ENCODE data around the gene SIRT5. TPM values are rescaled to one million over a fixed set of nuclear protein-coding genes. Genes with fewer than 3 reads are reported as not detected.

The SIRT5 gene
- total and polyA plus RNA-seq, 4 donors: 5.9 to 11.3 (median 8.0) TPM

DNA sequence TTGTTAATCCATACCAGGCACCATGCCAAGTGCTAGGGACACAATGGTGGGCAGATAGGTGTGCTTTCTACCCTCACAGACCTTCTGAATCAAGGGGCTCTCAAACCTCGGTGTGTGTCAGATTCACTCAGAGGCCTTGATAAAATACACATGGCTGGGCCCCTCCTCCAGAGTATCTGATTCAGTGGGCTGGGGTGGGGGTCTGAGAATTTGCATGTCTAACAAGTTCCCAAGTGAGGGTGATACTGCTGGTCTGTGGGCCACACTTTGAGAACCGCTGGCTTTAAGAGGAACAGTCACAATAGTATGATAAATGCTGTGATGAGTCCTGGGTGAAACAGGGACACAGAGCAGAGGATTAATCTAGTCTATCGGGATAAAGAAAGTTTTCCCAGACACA is 35.8 kb upstream of the SIRT5 start:
- ATAC-seq (ENCODE audit: insufficient read depth, low FRiP score): no peak
- WGBS, 2 donors: 90 to 97% methylated on average over 3 of the region's 3 CpGs
- TF ChIP-seq CTCF (IDR thresholded peaks at IDR 0.05; ENCODE audit: control extremely low read depth, extremely low read depth): no peak

DNA sequence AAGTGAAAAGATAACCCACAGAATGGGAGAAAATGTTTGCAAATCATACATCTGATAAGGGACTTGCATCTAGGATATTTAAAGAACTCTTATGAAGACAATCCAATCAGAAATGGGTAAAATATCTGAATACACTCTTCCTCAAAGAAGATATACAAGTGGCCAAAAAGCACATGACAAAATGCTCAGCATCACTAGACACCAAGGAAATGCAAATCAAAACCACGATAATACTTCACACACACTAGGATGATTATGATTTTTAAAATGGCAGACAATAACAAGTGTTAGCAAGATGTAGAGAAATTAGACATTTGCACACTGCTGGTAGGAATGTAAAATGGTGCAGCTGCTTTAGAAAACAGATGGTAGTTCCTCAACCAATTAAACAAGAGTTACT is 34.8 kb upstream of the SIRT5 start:
- Histone ChIP-seq H3K27me3 (ENCODE audit: control insufficient read depth in 3 of 3, insufficient read depth in 3 of 3, low read length in 2 of 3) (no peaks in the 10 kb centered on the region), H3K36me3 (ENCODE audit: control insufficient read depth in 4 of 4, insufficient read depth in 4 of 4, low read length in 4 of 4) (no peaks in the 10 kb centered on the region), H3K27ac (ENCODE audit: low read depth in 1 of 2, low read length in 1 of 2) (no peak overlapping the region), H3K9me3 (ENCODE audit: control insufficient read depth in 4 of 4, insufficient read depth in 3 of 4, low read length in 3 of 4) (no peaks in the 10 kb centered on the region), H3K4me3 (no peak overlapping the region), H3K4me1 (ENCODE audit: control insufficient read depth in 5 of 5, insufficient read depth in 5 of 5, low read length in 5 of 5) (peaks cover 0 to 1% (median 0%) of the 10 kb centered on the region in 5 donors), H3K9ac (ENCODE audit: insufficient read depth in 1 of 2, low read length in 2 of 2) (no peak overlapping the region)
- TF ChIP-seq CTCF (IDR thresholded peaks at IDR 0.05; ENCODE audit: control extremely low read depth, extremely low read depth): no peak
- 96 to 97% methylated on average over 1 of the region's 1 CpG for WGBS, 2 donors
- DNase-seq (no peak), ATAC-seq (ENCODE audit: insufficient read depth, low FRiP score) (no peak)

More for the DNA sequence above, 35.8 kb upstream of the SIRT5 start:
- no peaks in the 10 kb centered on the region for H3K27me3 ChIP-seq (ENCODE audit: control insufficient read depth in 3 of 3, insufficient read depth in 3 of 3, low read length in 2 of 3)
- H3K27ac ChIP-seq (ENCODE audit: low read depth in 1 of 2, low read length in 1 of 2): no peak overlapping the region
- H3K4me1 ChIP-seq (ENCODE audit: control insufficient read depth in 5 of 5, insufficient read depth in 5 of 5, low read length in 5 of 5): peaks cover 0 to 1% (median 0%) of the 10 kb centered on the region in 5 donors
- DNase-seq: no peak
- H3K9ac ChIP-seq (ENCODE audit: insufficient read depth in 1 of 2, low read length in 2 of 2): no peak overlapping the region
- H3K36me3 ChIP-seq (ENCODE audit: control insufficient read depth in 4 of 4, insufficient read depth in 4 of 4, low read length in 4 of 4): no peaks in the 10 kb centered on the region
- H3K4me3 ChIP-seq: no peak overlapping the region
- H3K9me3 ChIP-seq (ENCODE audit: control insufficient read depth in 4 of 4, insufficient read depth in 3 of 4, low read length in 3 of 4): no peaks in the 10 kb centered on the region

DNA sequence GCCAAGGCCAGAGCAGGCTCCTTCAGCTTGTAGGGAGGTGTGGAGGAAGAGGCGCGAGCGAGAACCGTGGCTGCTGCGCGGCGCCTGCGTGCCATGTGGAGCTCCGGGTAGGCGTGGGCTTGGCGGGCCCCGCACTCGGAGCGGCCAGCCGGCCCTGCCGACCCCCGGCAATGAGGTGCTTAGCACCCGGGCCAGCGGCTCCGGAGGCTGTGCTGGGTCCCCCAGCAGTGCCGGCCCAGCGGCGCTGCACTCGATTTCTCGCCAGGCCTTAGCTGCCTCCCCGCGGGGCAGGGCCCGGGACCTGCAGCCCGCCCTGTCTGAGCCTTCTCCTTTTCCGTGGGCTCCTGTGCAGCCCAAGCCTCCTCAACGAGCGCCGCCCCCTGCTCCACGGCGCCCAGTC is 32.9 kb upstream of the SIRT5 start:
- 97 to 98% methylated on average over 24 to 35 of the region's 35 CpGs for WGBS, 2 donors
- Histone ChIP-seq H3K4me1 (ENCODE audit: control insufficient read depth in 5 of 5, insufficient read depth in 5 of 5, low read length in 5 of 5) (no peaks in the 10 kb centered on the region), H3K27me3 (ENCODE audit: control insufficient read depth in 3 of 3, insufficient read depth in 3 of 3, low read length in 2 of 3) (no peaks in the 10 kb centered on the region), H3K36me3 (ENCODE audit: control insufficient read depth in 4 of 4, insufficient read depth in 4 of 4, low read length in 4 of 4) (no peaks in the 10 kb centered on the region), H3K27ac (ENCODE audit: low read depth in 1 of 2, low read length in 1 of 2) (no peak overlapping the region), H3K4me3 (no peak overlapping the region), H3K9ac (ENCODE audit: insufficient read depth in 1 of 2, low read length in 2 of 2) (no peak overlapping the region), H3K9me3 (ENCODE audit: control insufficient read depth in 4 of 4, insufficient read depth in 3 of 4, low read length in 3 of 4) (no peaks in the 10 kb centered on the region)
- DNase-seq (no peak), ATAC-seq (ENCODE audit: insufficient read depth, low FRiP score) (no peak)
- no peak for TF ChIP-seq CTCF (IDR thresholded peaks at IDR 0.05; ENCODE audit: control extremely low read depth, extremely low read depth)

Measured in lung (tissue), 12 donors.